ENCODE measurements around the gene TBC1D14. TPM values are rescaled to one million over a fixed set of nuclear protein-coding genes. Genes with fewer than 3 reads are reported as not detected.

TBC1D14 gene
- total and polyA plus RNA-seq, 2 of the 4 experiments (the other 2 are of a cell fraction): 31.7 to 40.7 TPM

GRCh38 chr4:6868386-6868785 lies 41.2 kb upstream of the TBC1D14 start:
- H3K36me3 ChIP-seq (ENCODE audit: control insufficient read depth, insufficient read depth, low read length): peaks cover 32% of the 10 kb centered on the region
- no peak overlapping the region for H2AK9ac ChIP-seq (replicated peaks; ENCODE audit: low read depth, low read length, poor library complexity)
- H4K91ac ChIP-seq (ENCODE audit: insufficient read depth, low read depth, low read length): no peak overlapping the region
- H3K4me1 ChIP-seq (ENCODE audit: control insufficient read depth, insufficient read depth, low read length): no peaks in the 10 kb centered on the region
- no TSS peak for BruUV-seq (replicated peaks)
- H4K8ac ChIP-seq (ENCODE audit: low read depth in 2 of 2, low read length in 2 of 2): no peak overlapping the region
- no peak overlapping the region for H2BK5ac ChIP-seq (ENCODE audit: low read depth, low read length, poor library complexity, severe bottlenecking)
- H3K9ac ChIP-seq (ENCODE audit: low read depth, low read length): no peak overlapping the region
- H3K23ac ChIP-seq (ENCODE audit: low read depth, low read length): no peak overlapping the region
- H2BK20ac ChIP-seq (ENCODE audit: low read depth, low read length): no peak overlapping the region
- no peak overlapping the region for H2AFZ ChIP-seq (replicated peaks; ENCODE audit: low read length, poor library complexity)
- H3K79me1 ChIP-seq (ENCODE audit: low read depth in 1 of 2, low read length in 2 of 2): peaks cover 21 to 32% of the 10 kb centered on the region in 2 experiments
- H2AK5ac ChIP-seq (ENCODE audit: low read depth, low read length): no peak overlapping the region
- in situ Hi-C loops (cut with MboI; ENCODE audit: low sequenced_read_pairs) (no loop called here), dilution Hi-C loops (cut with HindIII; ENCODE audit: low sequenced_read_pairs, unreplicated experiment) (no loop called here), intact Hi-C loops (cut with micrococcal nuclease) (no loop called here)
- H2BK120ac ChIP-seq (ENCODE audit: low read depth, low read length): no peak overlapping the region
- TF ChIP-seq CEBPB (IDR thresholded peaks at IDR 0.05; ENCODE audit: low read depth, low read length) (no peak), MAFK (IDR thresholded peaks at IDR 0.05; ENCODE audit: low read depth, low read length) (no peak), RAD21 (IDR thresholded peaks at IDR 0.05; ENCODE audit: low read length) (no peak), CTCF (conservative IDR thresholded peaks at IDR 0.05; ENCODE audit: low read depth, low read length) (no peak), USF2 (IDR thresholded peaks at IDR 0.05; ENCODE audit: low read depth, low read length) (no peak), FOS (IDR thresholded peaks at IDR 0.05; ENCODE audit: low read depth, low read length) (no peak), NFE2L2 (IDR thresholded peaks at IDR 0.05; ENCODE audit: low read depth, low read length) (no peak), MAZ (IDR thresholded peaks at IDR 0.05; ENCODE audit: borderline replicate concordance, low read depth, low read length) (no peak), ELK1 (IDR thresholded peaks at IDR 0.05; ENCODE audit: borderline replicate concordance, low read depth, low read length) (no peak), POLR2A (IDR thresholded peaks at IDR 0.05; ENCODE audit: low read depth, low read length) (no peak), RFX5 (IDR thresholded peaks at IDR 0.05; ENCODE audit: low read depth, low read length) (no peak), RCOR1 (IDR thresholded peaks at IDR 0.05; ENCODE audit: insufficient replicate concordance, low read length) (no peak), MXI1 (IDR thresholded peaks at IDR 0.05; ENCODE audit: borderline replicate concordance, low read depth, low read length) (no peak), BHLHE40 (IDR thresholded peaks at IDR 0.05; ENCODE audit: low read depth, low read length) (no peak), CHD1 (IDR thresholded peaks at IDR 0.05; ENCODE audit: low read depth, low read length) (no peak), SMC3 (IDR thresholded peaks at IDR 0.05; ENCODE audit: low read depth, low read length) (no peak)
- ATAC-seq (ENCODE audit: low read depth) (no peak), DNase-seq (no peak)
- no peak overlapping the region for H3K14ac ChIP-seq (replicated peaks; ENCODE audit: low read depth, low read length)
- no peak overlapping the region for H3K4ac ChIP-seq (ENCODE audit: low read depth, low read length)
- 0 out of 2 replicates have a peak, but pooled peaks cover 3% of the 10 kb centered on the region for H3K9me1 ChIP-seq (ENCODE audit: insufficient read depth, low read length)
- H3K27ac ChIP-seq (ENCODE audit: insufficient read depth, low read length): no peak overlapping the region
- H4K5ac ChIP-seq (ENCODE audit: low read depth, low read length): no peak overlapping the region
- 94% methylated on average over 2 of the region's 8 CpGs; no CpG with 5 or more reads in 1 of the 2 experiments for WGBS, 2 experiments (ENCODE audit: extremely low coverage in 2 of 2, insufficient read length in 1 of 2)
- H4K20me1 ChIP-seq (ENCODE audit: insufficient read depth, low read length): 0 out of 2 replicates have a peak, but pooled peaks cover 3% of the 10 kb centered on the region
- H3K18ac ChIP-seq (ENCODE audit: low read depth, low read length): no peak overlapping the region
- CTCF ChIA-PET: interaction anchor here (0.9 kb wide), 1 partner anchor 49 kb away, joined by 3 read pairs; no protein-coding TSS in a partner anchor
- no peak overlapping the region for H3K4me3 ChIP-seq (ENCODE audit: insufficient read depth, low read depth, low read length)
- no peak overlapping the region for H2BK15ac ChIP-seq (ENCODE audit: low read depth, low read length)
- no peak overlapping the region for H3K56ac ChIP-seq (ENCODE audit: extremely low read depth, insufficient read depth, low read length)
- H3K4me2 ChIP-seq (ENCODE audit: low read depth, low read length): no peak overlapping the region
- H3K9me3 ChIP-seq (ENCODE audit: control insufficient read depth, insufficient read depth, low read length): no peaks in the 10 kb centered on the region
- POLR2A ChIA-PET (ENCODE audit: unreplicated experiment): no interaction called here
- no peaks in the 10 kb centered on the region for H3K27me3 ChIP-seq (ENCODE audit: control insufficient read depth, insufficient read depth, low read length)
